Lung (tissue), 12 donors: ENCODE data around the gene BCL2. TPM values are rescaled to one million over a fixed set of nuclear protein-coding genes. Genes with fewer than 3 reads are reported as not detected.

Source experiments
- ATAC-seq: fragments of 200-7000 bp; cut with Tn5 transposase; one replicate; pipeline ENCODE4 v1.9.1; 2020; ENCODE audit warnings: moderate number of reproducible peaks; ENCODE audit not compliant: insufficient read depth, low FRiP score
- DNase-seq, 3 donors: peaks; one replicate each; pipeline ENCODE4 v3.0.0-alpha.2; 2013 to 2017
- H3K27ac ChIP-seq, 2 donors: one replicate each; pipeline ENCODE4 v1.5.1; 2013; ENCODE audit warnings: mild to moderate bottlenecking in 2 of 2, moderate library complexity in 2 of 2, control low read depth in 1 of 2, inconsistent platforms in 1 of 2, low read depth in 1 of 2, low read length in 1 of 2
- H3K27me3 ChIP-seq, 3 donors: one replicate each; pipeline ENCODE4 v1.5.1; 2013; ENCODE audit warnings: low read length in 2 of 3; ENCODE audit not compliant: control insufficient read depth in 3 of 3, insufficient read depth in 3 of 3
- H3K36me3 ChIP-seq, 4 donors: one replicate each; pipeline ENCODE4 v1.5.1; 2013; ENCODE audit warnings: low read length in 4 of 4, mild to moderate bottlenecking in 1 of 4, moderate library complexity in 1 of 4; ENCODE audit not compliant: control insufficient read depth in 4 of 4, insufficient read depth in 4 of 4
- H3K4me1 ChIP-seq, 5 donors: one replicate each; pipeline ENCODE4 v1.5.1; 2013; ENCODE audit warnings: low read length in 5 of 5, mild to moderate bottlenecking in 2 of 5, moderate library complexity in 1 of 5; ENCODE audit not compliant: control insufficient read depth in 5 of 5, insufficient read depth in 5 of 5
- H3K4me3 ChIP-seq: one replicate; pipeline ENCODE4 v1.5.1; 2013; ENCODE audit warnings: mild to moderate bottlenecking, control low read depth, moderate library complexity
- H3K9ac ChIP-seq, 2 donors: one replicate each; pipeline ENCODE4 v1.5.1; 2013; ENCODE audit warnings: low read length in 2 of 2, control low read depth in 1 of 2; ENCODE audit not compliant: insufficient read depth in 1 of 2
- H3K9me3 ChIP-seq, 4 donors: one replicate each; pipeline ENCODE4 v1.5.1; 2013; ENCODE audit warnings: low read length in 3 of 4, mild to moderate bottlenecking in 1 of 4, moderate library complexity in 1 of 4; ENCODE audit not compliant: control insufficient read depth in 4 of 4, insufficient read depth in 3 of 4
- WGBS, 2 donors: extraction: QIAGEN DNeasy Blood & Tissue Kit; methylation state at CpG; one replicate each; pipeline ENCODE4 v1.1.7; 2013; 5-methylcytosine and 5-hydroxymethylcytosine counted together
- polyA plus RNA-seq, 2 donors: library from polyadenylated mRNA; stranded (reverse); fragments of 200-250 nt; gene quantifications; one replicate each; pipeline ENCODE4 v1.2.1, GENCODE V29; 2013
- total RNA-seq, 2 donors: library from RNA; depleted of rRNA in 1 of 2; stranded (reverse); fragments of >200 nt in 1 of 2; gene quantifications; one replicate each; pipeline ENCODE4 v1.2.1, GENCODE V29; 2014 to 2021
- TF ChIP-seq, protein P1 (sequence below): IDR thresholded peaks from 2 replicates; pipeline ENCODE4 v1.5.1; 2012; ENCODE audit warnings: mild to moderate bottlenecking; ENCODE audit errors: control extremely low read depth, extremely low read depth
- donor health status: control.
- donor health status: control.
- donor health status: Bipolar disorder and iron deficiency.
- donor health status: healthy.
- donor health status: DM: yes; HTN: yes; CAD: no.

The BCL2 gene
- total and polyA plus RNA-seq, 4 donors, result 1.5 to 30.9 (median 5.3) TPM

DNA sequence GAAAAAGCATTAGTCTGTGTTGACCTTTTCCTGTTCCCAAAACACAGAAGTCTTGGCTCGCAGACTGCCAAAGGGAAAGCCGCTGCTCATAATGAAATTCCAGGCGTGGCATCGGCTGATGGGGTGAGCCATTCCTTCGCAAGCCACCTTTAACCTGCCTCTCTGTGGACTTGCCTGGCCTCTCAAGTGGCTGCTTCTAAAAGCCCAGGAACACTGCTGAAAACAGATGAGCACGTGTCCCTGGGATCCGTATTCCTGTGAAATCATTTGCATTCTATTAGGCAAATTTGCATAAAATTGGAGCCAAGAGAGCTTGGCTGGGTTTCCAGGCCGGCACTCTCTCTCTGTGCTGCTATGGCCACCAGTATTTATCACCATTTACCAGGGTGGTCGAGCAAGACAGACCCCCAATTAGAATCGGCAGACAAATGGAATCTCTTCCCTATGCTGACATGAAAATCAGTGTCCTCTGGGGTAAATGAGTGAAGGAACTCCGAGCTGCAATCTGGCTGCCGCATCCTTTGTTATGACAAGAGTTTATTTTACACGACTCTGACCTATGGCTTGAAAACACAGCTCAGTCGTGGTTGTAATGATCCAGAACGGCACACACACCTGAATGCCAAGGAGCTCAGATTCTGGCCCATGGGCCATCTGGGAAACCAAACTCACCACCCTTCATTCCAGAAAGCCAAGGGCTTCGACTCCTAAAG, 21.7 kb downstream of the BCL2 start:
- Histone ChIP-seq H3K36me3 (no peaks in the 10 kb centered on the region), H3K27me3 (no peaks in the 10 kb centered on the region), H3K27ac (no peak overlapping the region), H3K4me1 (peaks cover 0 to 11% (median 3%) of the 10 kb centered on the region in 5 donors), H3K9ac (no peak overlapping the region), H3K4me3 (no peak overlapping the region), H3K9me3 (no peaks in the 10 kb centered on the region)
- TF ChIP-seq, protein P1, sequence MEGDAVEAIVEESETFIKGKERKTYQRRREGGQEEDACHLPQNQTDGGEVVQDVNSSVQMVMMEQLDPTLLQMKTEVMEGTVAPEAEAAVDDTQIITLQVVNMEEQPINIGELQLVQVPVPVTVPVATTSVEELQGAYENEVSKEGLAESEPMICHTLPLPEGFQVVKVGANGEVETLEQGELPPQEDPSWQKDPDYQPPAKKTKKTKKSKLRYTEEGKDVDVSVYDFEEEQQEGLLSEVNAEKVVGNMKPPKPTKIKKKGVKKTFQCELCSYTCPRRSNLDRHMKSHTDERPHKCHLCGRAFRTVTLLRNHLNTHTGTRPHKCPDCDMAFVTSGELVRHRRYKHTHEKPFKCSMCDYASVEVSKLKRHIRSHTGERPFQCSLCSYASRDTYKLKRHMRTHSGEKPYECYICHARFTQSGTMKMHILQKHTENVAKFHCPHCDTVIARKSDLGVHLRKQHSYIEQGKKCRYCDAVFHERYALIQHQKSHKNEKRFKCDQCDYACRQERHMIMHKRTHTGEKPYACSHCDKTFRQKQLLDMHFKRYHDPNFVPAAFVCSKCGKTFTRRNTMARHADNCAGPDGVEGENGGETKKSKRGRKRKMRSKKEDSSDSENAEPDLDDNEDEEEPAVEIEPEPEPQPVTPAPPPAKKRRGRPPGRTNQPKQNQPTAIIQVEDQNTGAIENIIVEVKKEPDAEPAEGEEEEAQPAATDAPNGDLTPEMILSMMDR, result no peak
- WGBS, 2 donors, result 67 to 76% methylated on average over 16 of the region's 16 CpGs
- DNase-seq (peak in 1 of 3 donors; percentile 17), ATAC-seq (no peak)

DNA sequence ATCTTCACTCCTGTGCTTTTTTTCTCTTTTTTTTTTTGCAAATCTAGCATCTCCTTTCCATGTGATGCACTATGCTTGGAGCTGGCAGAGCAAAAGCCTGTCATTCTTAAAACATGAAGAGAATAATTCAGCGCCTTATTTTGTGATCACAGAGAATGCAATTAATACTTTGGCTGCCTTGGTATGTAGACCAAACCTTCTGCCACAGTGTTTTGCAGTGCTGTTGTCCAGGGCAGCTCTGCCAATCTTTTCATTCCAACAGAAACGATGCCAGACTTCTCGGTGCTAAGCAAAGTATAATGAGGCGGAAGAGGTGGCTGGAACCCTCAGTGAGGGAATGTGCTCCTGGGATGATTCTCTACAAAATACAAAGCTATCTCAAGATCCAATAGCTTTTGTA, 25.6 kb downstream of the BCL2 start:
- DNase-seq, result no peak
- H3K27ac ChIP-seq, result no peak overlapping the region
- WGBS, 2 donors, result 92 to 94% methylated on average over 4 of the region's 4 CpGs
- H3K4me3 ChIP-seq, result no peak overlapping the region
- ATAC-seq, result no peak
- H3K4me1 ChIP-seq, result peaks cover 3 to 20% (median 6%) of the 10 kb centered on the region in 5 donors
- TF ChIP-seq, protein P1, result no peak
- H3K9ac ChIP-seq, result no peak overlapping the region
- no peaks in the 10 kb centered on the region for H3K9me3 ChIP-seq
- no peaks in the 10 kb centered on the region for H3K27me3 ChIP-seq
- H3K36me3 ChIP-seq, result no peaks in the 10 kb centered on the region

DNA sequence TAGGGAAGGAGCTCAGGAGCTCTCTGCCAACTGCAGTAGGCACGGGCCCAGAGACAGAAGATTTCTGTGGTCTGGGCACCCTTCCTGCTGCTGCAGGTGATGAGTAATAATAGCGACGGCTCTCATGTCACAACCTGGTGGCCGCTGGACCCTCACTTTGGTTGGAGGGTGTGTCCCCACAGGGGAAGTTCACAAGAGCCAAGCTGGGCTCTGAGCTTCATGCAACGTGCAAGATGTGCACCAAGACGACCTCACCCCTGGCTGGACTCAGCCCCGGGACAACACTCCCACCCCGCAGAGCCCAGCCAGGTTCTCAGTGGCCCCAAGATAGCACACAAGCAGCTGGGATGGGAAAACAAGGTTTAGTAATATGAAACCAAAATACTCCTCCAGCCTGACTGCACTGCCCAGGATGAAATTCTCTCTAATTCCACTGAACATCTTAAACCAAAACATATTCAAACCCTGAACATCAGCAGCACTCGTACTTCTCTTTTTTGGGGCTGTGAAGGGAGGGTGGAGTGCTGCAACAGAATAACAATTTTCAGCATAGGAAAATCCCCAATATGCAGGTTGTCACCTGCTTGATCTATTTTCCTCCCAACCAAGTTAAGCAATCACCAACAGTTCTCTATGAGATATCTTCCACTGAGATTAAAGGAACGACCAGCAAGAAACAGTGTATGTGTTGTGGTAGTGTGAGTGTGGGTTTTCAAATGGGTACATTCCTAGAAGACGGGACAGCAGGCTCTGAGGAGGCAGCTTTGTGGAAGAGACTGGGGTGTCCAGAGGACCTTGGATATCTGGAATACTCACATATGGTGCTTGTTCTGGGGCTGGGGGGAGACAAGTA, 26.5 kb downstream of the BCL2 start:
- ATAC-seq (no peak), DNase-seq (no peak)
- Histone ChIP-seq H3K4me1 (peaks cover 3 to 17% (median 6%) of the 10 kb centered on the region in 5 donors), H3K9me3 (no peaks in the 10 kb centered on the region), H3K27ac (no peak overlapping the region), H3K27me3 (no peaks in the 10 kb centered on the region), H3K9ac (no peak overlapping the region), H3K36me3 (no peaks in the 10 kb centered on the region), H3K4me3 (no peak overlapping the region)
- 54 to 62% methylated on average over 11 of the region's 11 CpGs for whole genome bisulfite sequencing, 2 donors
- TF ChIP-seq, protein P1, result no peak
